Spleen (tissue), 11 donors: ENCODE data around the gene TLR6. TPM values are rescaled to one million over a fixed set of nuclear protein-coding genes. Genes with fewer than 3 reads are reported as not detected.

Source experiments
- DNase-seq: peaks from one replicate; pipeline ENCODE4 v3.0.0-alpha.2; 2020
- H3K27ac ChIP-seq, 8 donors: fragments of 200-600 bp; sonication (generic) in 7 of 8; 1 replicate in 4 of 8; 2 replicates in 4 of 8; pipeline versions ENCODE4 v1.5.0 to v1.8.0; 2016 to 2021; ENCODE audit warnings: inconsistent platforms in 4 of 8, mild to moderate bottlenecking in 4 of 8, moderate library complexity in 1 of 8
- H3K27me3 ChIP-seq, 7 donors: fragments of 200-600 bp; sonication (generic) in 6 of 7; replicated peaks in 1 of 7; 1 replicate in 4 of 7; 2 replicates in 3 of 7; pipeline versions ENCODE4 v1.5.0 to v1.8.0; 2016 to 2021; ENCODE audit warnings: inconsistent platforms in 3 of 7, mild to moderate bottlenecking in 1 of 7
- H3K36me3 ChIP-seq, 6 donors: fragments of 200-600 bp; sonication (generic) in 5 of 6; 1 replicate in 4 of 6; 2 replicates in 2 of 6; pipeline versions ENCODE4 v1.5.0 to v1.8.0; 2016 to 2021; ENCODE audit warnings: inconsistent platforms in 2 of 6
- H3K4me1 ChIP-seq, 6 donors: fragments of 200-600 bp; sonication (generic) in 5 of 6; 1 replicate in 3 of 6; 2 replicates in 3 of 6; pipeline versions ENCODE4 v1.5.0 to v1.8.0; 2016 to 2021; ENCODE audit warnings: inconsistent platforms in 3 of 6
- H3K4me3 ChIP-seq, 8 donors: fragments of 200-600 bp; sonication (generic) in 7 of 8; 1 replicate in 4 of 8; 2 replicates in 4 of 8; pipeline versions ENCODE4 v1.5.0 to v1.8.0; 2016 to 2021; ENCODE audit warnings: inconsistent platforms in 4 of 8, mild to moderate bottlenecking in 4 of 8, moderate library complexity in 2 of 8
- H3K9me3 ChIP-seq, 8 donors: fragments of 200-600 bp; sonication (generic) in 7 of 8; 1 replicate in 4 of 8; 2 replicates in 4 of 8; pipeline versions ENCODE4 v1.5.0 to v1.8.0; 2016 to 2021; ENCODE audit warnings: inconsistent platforms in 4 of 8
- POLR2A ChIP-seq, 3 donors: fragments of 450-650 bp; IDR thresholded peaks; one replicate each; pipeline ENCODE4 v1.5.1; 2017; ENCODE audit warnings: antibody characterized with exemption in 3 of 3, mild to moderate bottlenecking in 1 of 3
- POLR2AphosphoS5 ChIP-seq, 3 donors: sonication (generic); formaldehyde crosslinking; IDR thresholded peaks; one replicate each; pipeline ENCODE4 v1.5.1; 2017; ENCODE audit warnings: antibody characterized with exemption in 3 of 3
- WGBS, 5 donors: extraction: QIAGEN DNeasy Blood & Tissue Kit in 3 of 5; methylation state at CpG; one replicate each; pipeline versions ENCODE4 v1.1.5 to v1.1.7; 2013 to 2018; 5-methylcytosine and 5-hydroxymethylcytosine counted together
- intact Hi-C: fragments of 100-400 bp; cut with DNase I; formaldehyde crosslinking; loops from one replicate; pipeline ENCODE4 v1.15.0; 2023; ENCODE audit warnings: low total_unique reads
- polyA plus RNA-seq, 3 donors: library from polyadenylated mRNA; stranded (reverse); fragments of 200-250 nt; gene quantifications; one replicate each; pipeline ENCODE4 v1.2.1, GENCODE V29; 2013
- total RNA-seq, 7 donors: library from RNA; depleted of rRNA in 3 of 7; stranded (reverse); fragments of >200 nt in 3 of 7; fragmentation: NEBNext Ultra II Directional in 4 of 7; extraction: Animal tissue kit (Norgen Biotek cat#: 25700) in 4 of 7; gene quantifications; one replicate each; pipeline versions ENCODE4 v1.1.0 to v1.2.1, GENCODE V29; 2016 to 2021
- TF ChIP-seq, protein P1 (sequence below), 11 experiments: fragments of 200-600 bp in 7 of 11; fragments of 450-650 bp in 4 of 11; sonication (generic) in 4 of 11; IDR thresholded peaks in 8 of 11; conservative IDR thresholded peaks in 3 of 11; 1 replicate in 7 of 11; 2 replicates in 4 of 11; pipeline versions ENCODE4 v1.4.0 to v1.8.0; 2016 to 2021; ENCODE audit warnings: antibody characterized with exemption in 11 of 11, inconsistent platforms in 4 of 11, mild to moderate bottlenecking in 1 of 11
- donor health status: healthy with polysubstance abuse.
- donor health status: DM: no; HTN: no; CAD: no; lungs with moderate emphysema.
- donor health status: DM: no; HTN: no; CAD: no.
- donor health status: Bipolar disorder and iron deficiency.
- donor health status: healthy.
- donor health status: DM: no; HTN: no; CAD: no.
- donor health status: DM: yes; HTN: yes; CAD: no.

The TLR6 gene
- total and polyA plus RNA-seq, 10 donors = 5.5 to 55.1 (median 31.7) TPM

DNA sequence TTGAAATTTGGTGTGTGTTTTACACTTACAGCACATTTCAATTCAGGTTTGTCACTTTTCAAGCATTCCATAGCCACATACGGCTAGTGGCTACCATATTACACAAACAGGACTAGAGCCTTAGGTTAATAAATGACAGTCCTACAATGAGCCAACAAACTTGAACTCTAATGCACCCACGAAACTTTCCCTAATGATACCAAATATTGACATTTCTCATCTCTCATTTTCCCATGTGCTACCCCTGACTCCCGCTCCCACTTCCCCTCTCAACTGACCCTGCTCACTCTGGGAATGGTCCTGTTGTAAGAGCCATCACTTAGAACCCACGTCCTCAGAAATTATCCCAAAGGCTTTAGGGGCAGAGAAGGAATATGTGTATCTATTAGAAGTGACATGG lies 68.9 kb downstream of the TLR6 start:
- Histone ChIP-seq H3K9me3 (peaks cover 0 to 43% (median 19%) of the 10 kb centered on the region in 8 donors), H3K4me3 (no peak overlapping the region), H3K27ac (peak overlapping the region in 2 of 8 donors; percentile 86 to 90), H3K4me1 (peaks cover 0 to 77% (median 14%) of the 10 kb centered on the region in 6 donors), H3K27me3 (no peaks in the 10 kb centered on the region), H3K36me3 (peaks cover 0 to 3% (median 0%) of the 10 kb centered on the region in 6 donors)
- TF ChIP-seq POLR2AphosphoS5 (IDR thresholded peaks at IDR 0.05) (no peak), POLR2A (IDR thresholded peaks at IDR 0.05) (no peak)
- TF ChIP-seq, protein P1, sequence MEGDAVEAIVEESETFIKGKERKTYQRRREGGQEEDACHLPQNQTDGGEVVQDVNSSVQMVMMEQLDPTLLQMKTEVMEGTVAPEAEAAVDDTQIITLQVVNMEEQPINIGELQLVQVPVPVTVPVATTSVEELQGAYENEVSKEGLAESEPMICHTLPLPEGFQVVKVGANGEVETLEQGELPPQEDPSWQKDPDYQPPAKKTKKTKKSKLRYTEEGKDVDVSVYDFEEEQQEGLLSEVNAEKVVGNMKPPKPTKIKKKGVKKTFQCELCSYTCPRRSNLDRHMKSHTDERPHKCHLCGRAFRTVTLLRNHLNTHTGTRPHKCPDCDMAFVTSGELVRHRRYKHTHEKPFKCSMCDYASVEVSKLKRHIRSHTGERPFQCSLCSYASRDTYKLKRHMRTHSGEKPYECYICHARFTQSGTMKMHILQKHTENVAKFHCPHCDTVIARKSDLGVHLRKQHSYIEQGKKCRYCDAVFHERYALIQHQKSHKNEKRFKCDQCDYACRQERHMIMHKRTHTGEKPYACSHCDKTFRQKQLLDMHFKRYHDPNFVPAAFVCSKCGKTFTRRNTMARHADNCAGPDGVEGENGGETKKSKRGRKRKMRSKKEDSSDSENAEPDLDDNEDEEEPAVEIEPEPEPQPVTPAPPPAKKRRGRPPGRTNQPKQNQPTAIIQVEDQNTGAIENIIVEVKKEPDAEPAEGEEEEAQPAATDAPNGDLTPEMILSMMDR (IDR thresholded peaks at IDR 0.05 in 8 of 11, conservative IDR thresholded peaks at IDR 0.05 in 3 of 11) = no peak
- WGBS, 5 donors = 72 to 87% (median 82%) methylated on average over 4 of the region's 4 CpGs
- intact Hi-C loops = no loop called here
- no peak for DNase-seq

DNA sequence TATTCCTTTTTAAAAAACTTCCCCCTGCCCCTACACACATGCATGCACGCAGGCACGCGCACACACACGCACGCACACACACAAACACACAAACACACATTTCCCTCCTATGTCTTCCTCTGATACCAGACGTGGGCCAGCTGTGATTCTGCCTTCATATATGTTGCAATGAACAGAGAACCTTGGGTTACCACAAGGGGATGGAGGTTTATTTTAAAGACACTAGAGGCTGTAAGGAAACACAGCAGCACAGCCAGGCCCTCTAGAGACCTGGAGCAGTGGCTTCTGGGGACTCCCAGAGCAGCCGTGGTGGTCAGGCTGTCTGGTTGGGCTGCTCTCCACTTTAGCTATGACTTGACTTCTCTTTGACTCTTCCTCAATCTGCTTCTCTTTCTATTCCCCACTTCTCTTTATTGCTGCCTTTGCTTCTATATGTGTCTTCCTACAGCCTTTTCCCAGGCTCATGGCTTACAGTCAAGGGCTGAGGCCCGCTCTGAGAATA lies 70.7 kb downstream of the TLR6 start:
- TF ChIP-seq POLR2A (IDR thresholded peaks at IDR 0.05) (no peak), POLR2AphosphoS5 (IDR thresholded peaks at IDR 0.05) (peak in 2 of 3 donors; percentile 43 to 48)
- intact Hi-C loops = no loop called here
- peak overlapping the region in 7 of 8 donors; percentile 67 to 90 (median 80) for H3K27ac ChIP-seq
- H3K27me3 ChIP-seq = no peaks in the 10 kb centered on the region
- H3K4me3 ChIP-seq = peak overlapping the region in 1 of 8 donors; percentile 9
- no peaks in the 10 kb centered on the region for H3K36me3 ChIP-seq
- no peak for DNase-seq
- WGBS, 5 donors = 60 to 74% (median 65%) methylated on average over 8 of the region's 8 CpGs
- peaks cover 0 to 71% (median 18%) of the 10 kb centered on the region in 6 donors for H3K4me1 ChIP-seq
- H3K9me3 ChIP-seq = peaks cover 0 to 27% (median 16%) of the 10 kb centered on the region in 8 donors

DNA sequence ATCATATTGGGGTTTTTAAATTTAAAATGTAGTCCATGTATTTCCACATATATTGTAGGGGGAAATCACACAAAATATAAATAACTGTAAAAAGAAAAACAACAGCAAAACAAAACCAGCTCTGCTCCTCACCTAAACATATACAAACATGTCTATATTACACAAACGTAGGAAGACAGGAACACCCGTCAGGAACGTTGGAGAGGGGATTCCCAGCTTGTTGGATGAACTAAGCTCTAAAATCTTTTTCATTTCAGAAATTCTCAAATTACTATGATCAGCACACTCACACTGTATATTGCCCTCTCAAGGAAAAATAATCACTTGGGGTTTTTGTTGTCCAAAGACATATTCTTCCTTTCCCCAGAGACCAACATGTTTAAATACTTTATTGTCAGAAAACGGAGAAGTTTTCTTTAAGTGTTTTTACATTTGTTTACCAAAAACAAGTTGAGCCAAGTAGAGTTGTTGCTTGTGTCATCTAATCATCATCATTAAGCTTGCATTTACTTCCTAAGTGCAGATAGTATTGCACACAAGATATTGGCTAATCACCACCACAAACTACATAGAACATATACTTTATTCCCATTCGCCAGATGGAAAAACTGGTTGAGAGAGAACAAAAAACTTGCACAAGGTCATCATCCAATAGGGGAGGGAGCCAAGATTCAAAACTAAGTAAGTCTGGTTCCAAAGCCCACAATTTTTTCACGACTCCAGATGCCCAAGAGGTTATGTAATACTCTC lies 71.4 kb downstream of the TLR6 start:
- Histone ChIP-seq H3K4me3 (no peak overlapping the region), H3K27me3 (no peaks in the 10 kb centered on the region), H3K36me3 (no peaks in the 10 kb centered on the region), H3K4me1 (peaks cover 0 to 71% (median 21%) of the 10 kb centered on the region in 6 donors), H3K27ac (peak overlapping the region in 7 of 8 donors; percentile 67 to 90 (median 80)), H3K9me3 (peaks cover 0 to 19% (median 13%) of the 10 kb centered on the region in 8 donors)
- no peak for DNase-seq
- no peak for TF ChIP-seq POLR2AphosphoS5 (IDR thresholded peaks at IDR 0.05)
- TF ChIP-seq, protein P1 (IDR thresholded peaks at IDR 0.05 in 8 of 11, conservative IDR thresholded peaks at IDR 0.05 in 3 of 11) = no peak
- TF ChIP-seq POLR2A (IDR thresholded peaks at IDR 0.05) = no peak
- WGBS, 5 donors = 50 to 72% (median 63%) methylated on average over 6 of the region's 6 CpGs
- intact Hi-C loops = no loop called here

DNA sequence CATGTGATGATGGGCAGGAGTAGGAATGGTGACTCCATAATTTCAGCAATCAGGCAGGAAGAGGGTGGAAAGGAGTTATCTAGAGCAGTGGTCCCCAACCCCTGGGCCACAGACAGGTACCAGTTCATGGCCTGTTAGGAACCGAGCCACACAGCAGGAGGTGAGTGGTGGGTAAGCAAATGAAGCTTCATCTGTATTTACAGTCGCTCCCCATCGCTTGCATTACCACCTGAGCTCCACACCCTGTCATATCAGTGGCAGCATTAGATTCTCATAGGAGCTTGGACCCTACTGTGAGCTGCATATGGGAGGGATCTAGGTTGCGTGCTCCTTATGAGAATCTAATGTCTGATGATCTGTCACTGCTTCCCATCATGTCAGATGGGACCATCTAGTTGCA lies 72.5 kb downstream of the TLR6 start:
- H3K27me3 ChIP-seq = no peaks in the 10 kb centered on the region
- intact Hi-C loops = no loop called here
- TF ChIP-seq POLR2AphosphoS5 (IDR thresholded peaks at IDR 0.05) = no peak
- TF ChIP-seq, protein P1 (IDR thresholded peaks at IDR 0.05 in 8 of 11, conservative IDR thresholded peaks at IDR 0.05 in 3 of 11) = no peak
- no peak for TF ChIP-seq POLR2A (IDR thresholded peaks at IDR 0.05)

More for the DNA sequence above, 72.5 kb downstream of the TLR6 start:
- Histone ChIP-seq H3K9me3 (peaks cover 0 to 9% (median 2%) of the 10 kb centered on the region in 8 donors), H3K36me3 (no peaks in the 10 kb centered on the region), H3K4me1 (peaks cover 0 to 78% (median 27%) of the 10 kb centered on the region in 6 donors), H3K4me3 (no peak overlapping the region), H3K27ac (peak overlapping the region in 2 of 8 donors; percentile 86 to 90)
- DNase-seq = no peak
- WGBS, 5 donors = 79 to 97% (median 95%) methylated on average over 4 of the region's 4 CpGs
